Effector CD8-positive, alpha-beta T cell (primary cell): ENCODE results near the gene PLEK.
"Not testable (repeated sequence)": the region's sequence is repeated elsewhere in the genome, so short reads cannot be mapped to it uniquely, and the experiment has no call there.

ENCODE experiments used
- DNase-seq: peaks from one replicate; lab custom pipeline; 2025; lab: John Stamatoyannopoulos, UW

PLEK gene

GRCh38 chr2:68385220-68385906, 20.3 kb downstream of the PLEK start:
- no peak for DNase-seq

- no peak for DNase-seq
Observed at GRCh38 chr2:68385907-68386287, 20.8 kb downstream of the PLEK start.

- no peak for DNase-seq
Observed at GRCh38 chr2:68386365-68386764, 21.3 kb downstream of the PLEK start.

GRCh38 chr2:68387408-68388350, 22.6 kb downstream of the PLEK start:
- no peak for DNase-seq

GRCh38 chr2:68388358-68388757, 23.3 kb downstream of the PLEK start:
- DNase-seq: no peak

GRCh38 chr2:68388772-68389171, 23.7 kb downstream of the PLEK start:
- no peak for DNase-seq

- DNase-seq: no peak
Observed at GRCh38 chr2:68390114-68390513, 25.0 kb downstream of the PLEK start.

GRCh38 chr2:68390586-68390985, 25.5 kb downstream of the PLEK start:
- no peak for DNase-seq

GRCh38 chr2:68391099-68391498, 26.0 kb downstream of the PLEK start:
- no peak for DNase-seq

GRCh38 chr2:68391869-68392268, 26.8 kb downstream of the PLEK start:
- no peak for DNase-seq

GRCh38 chr2:68396093-68396492, 31.0 kb downstream of the PLEK start:
- no peak for DNase-seq

GRCh38 chr2:68397704-68398263, 32.7 kb downstream of the PLEK start:
- not testable (repeated sequence) for DNase-seq

GRCh38 chr2:68403199-68403644, 38.1 kb downstream of the PLEK start:
- no peak for DNase-seq

GRCh38 chr2:68404164-68404563, 39.1 kb downstream of the PLEK start:
- no peak for DNase-seq

- DNase-seq: no peak
Observed at GRCh38 chr2:68404893-68405799, 40.1 kb downstream of the PLEK start.

GRCh38 chr2:68411397-68412126, 46.5 kb downstream of the PLEK start:
- no peak for DNase-seq

- no peak for DNase-seq
Observed at GRCh38 chr2:68412127-68412819, 47.2 kb downstream of the PLEK start.

GRCh38 chr2:68413466-68413865, 48.4 kb downstream of the PLEK start:
- DNase-seq: no peak

- DNase-seq: no peak
Observed at GRCh38 chr2:68414452-68414851, 49.4 kb downstream of the PLEK start.

GRCh38 chr2:68414876-68415275, 49.8 kb downstream of the PLEK start:
- no peak for DNase-seq
